Fibroblast of lung (primary cell): ENCODE data around the gene SPATS1. TPM values are rescaled to one million over a fixed set of nuclear protein-coding genes. Genes with fewer than 3 reads are reported as not detected.

ENCODE experiments used
- DNase-seq, 2 donors: peaks; one replicate each; pipeline versions ENCODE4 v3.0.0 to v3.0.0-alpha.2; 2010; ENCODE audit warnings: low read depth in 2 of 2
- H2AFZ ChIP-seq: 2 replicates; pipeline ENCODE4 v1.5.1; 2012; ENCODE audit warnings: low read length, control low read depth, inconsistent platforms
- H3K27ac ChIP-seq: 2 replicates; pipeline ENCODE4 v1.5.1; 2011; ENCODE audit warnings: low read length, control low read depth; ENCODE audit not compliant: insufficient read depth
- H3K27me3 ChIP-seq: 2 replicates; pipeline ENCODE4 v1.5.1; 2011; ENCODE audit warnings: mild to moderate bottlenecking, low read length; ENCODE audit not compliant: control insufficient read depth, insufficient read depth
- H3K36me3 ChIP-seq: 2 replicates; pipeline ENCODE4 v1.5.1; 2011; ENCODE audit warnings: low read length; ENCODE audit not compliant: control insufficient read depth, insufficient read depth
- H3K4me1 ChIP-seq: 2 replicates; pipeline ENCODE4 v1.5.1; 2011; ENCODE audit warnings: low read length; ENCODE audit not compliant: control insufficient read depth, insufficient read depth; ENCODE audit errors: extremely low read depth
- H3K4me2 ChIP-seq: 2 replicates; pipeline ENCODE4 v1.5.1; 2011; ENCODE audit warnings: low read length, control low read depth; ENCODE audit not compliant: insufficient read depth; ENCODE audit errors: extremely low read depth
- H3K4me3 ChIP-seq, 4 experiments: fragments of 200-600 bp in 1 of 4; sonication (generic) in 1 of 4; replicated peaks in 1 of 4; 2 replicates each; pipeline ENCODE4 v1.5.1; 2011 to 2016; ENCODE audit warnings: low read length in 4 of 4, low read depth in 3 of 4, mild to moderate bottlenecking in 3 of 4, control low read depth in 2 of 4, inconsistent platforms in 1 of 4, mixed read lengths in 1 of 4; ENCODE audit not compliant: insufficient read depth in 1 of 4; ENCODE audit errors: control extremely low read depth in 1 of 4
- H3K79me2 ChIP-seq: 2 replicates; pipeline ENCODE4 v1.5.1; 2012; ENCODE audit warnings: mild to moderate bottlenecking, low read length, inconsistent platforms; ENCODE audit not compliant: control insufficient read depth, insufficient read depth
- H3K9ac ChIP-seq: 2 replicates; pipeline ENCODE4 v1.5.1; 2011; ENCODE audit warnings: mild to moderate bottlenecking, low read length, control low read depth; ENCODE audit not compliant: insufficient read depth
- H3K9me3 ChIP-seq: 2 replicates; pipeline ENCODE4 v1.5.1; 2012; ENCODE audit warnings: low read depth, low read length; ENCODE audit not compliant: control insufficient read depth, insufficient read depth
- H4K20me1 ChIP-seq: 2 replicates; pipeline ENCODE4 v1.5.1; 2011; ENCODE audit warnings: low read length; ENCODE audit not compliant: control insufficient read depth, insufficient read depth; ENCODE audit errors: extremely low read depth
- CTCF ChIP-seq, 2 donors: IDR thresholded peaks in 1 of 2; conservative IDR thresholded peaks in 1 of 2; 1 replicate in 1 of 2; 2 replicates in 1 of 2; pipeline ENCODE4 v1.5.1; 2011 to 2012; ENCODE audit warnings: low read length in 2 of 2, control low read depth in 1 of 2, inconsistent platforms in 1 of 2, low read depth in 1 of 2, mild to moderate bottlenecking in 1 of 2
- EZH2 ChIP-seq: IDR thresholded peaks from 2 replicates; pipeline ENCODE4 v1.5.1; 2012; ENCODE audit warnings: low read length, control low read depth, mild to moderate bottlenecking; ENCODE audit errors: missing control alignments
- polyA plus RNA-seq, 2 donors: library from polyadenylated mRNA; depleted of rRNA in 1 of 2; stranded (reverse) in 1 of 2; unstranded in 1 of 2; fragments of >200 nt; gene quantifications; 2 replicates each; pipeline ENCODE4 v1.2.1, GENCODE V29; 2011 to 2012; ENCODE audit warnings: missing spikeins in 1 of 2
- total RNA-seq: library from RNA; depleted of rRNA; stranded (reverse); fragments of >200 nt; gene quantifications from 2 replicates; pipeline ENCODE4 v1.2.1, GENCODE V29; 2014

The SPATS1 gene
- total and polyA plus RNA-seq, 2 donors (not counting 1 experiment from before 2014, with no cell fraction given) = under 0.01 TPM; not detected in 1

- Histone ChIP-seq H3K9me3 (no peaks in the 10 kb centered on the region), H3K27ac (peak overlapping the region; percentile 96), H3K4me1 (peaks cover 7% of the 10 kb centered on the region), H2AFZ (peak overlapping the region; percentile 58), H4K20me1 (no peaks in the 10 kb centered on the region), H3K79me2 (peaks cover 35% of the 10 kb centered on the region), H3K4me3 (peak overlapping the region; percentile 87 to 97 (median 90)), H3K9ac (peak overlapping the region; percentile 97), H3K4me2 (peak overlapping the region; percentile 95), H3K27me3 (no peaks in the 10 kb centered on the region), H3K36me3 (peaks cover 5% of the 10 kb centered on the region)
- DNase-seq = no peak
- TF ChIP-seq EZH2 (no peak), CTCF (conservative IDR thresholded peaks at IDR 0.05 in 1 of 2, IDR thresholded peaks at IDR 0.05 in 1 of 2; ENCODE audit: low read depth in 1 of 2, low read length in 2 of 2) (no peak)
Measured at GRCh38 chr6:44388135-44388487, 45.7 kb downstream of the SPATS1 start.

- TF ChIP-seq CTCF (conservative IDR thresholded peaks at IDR 0.05 in 1 of 2, IDR thresholded peaks at IDR 0.05 in 1 of 2; ENCODE audit: low read depth in 1 of 2, low read length in 2 of 2) (no peak), EZH2 (no peak)
- H3K9ac ChIP-seq = no peak overlapping the region
- H3K27ac ChIP-seq = no peak overlapping the region
- H2AFZ ChIP-seq = no peak overlapping the region
- peak overlapping the region; percentile 95 for H3K4me2 ChIP-seq
- H3K9me3 ChIP-seq = no peaks in the 10 kb centered on the region
- H3K79me2 ChIP-seq = peaks cover 35% of the 10 kb centered on the region
- peaks cover 7% of the 10 kb centered on the region for H3K4me1 ChIP-seq
- peaks cover 8% of the 10 kb centered on the region for H3K36me3 ChIP-seq
- H3K4me3 ChIP-seq = peak overlapping the region; percentile 87 to 97 (median 90)
- no peaks in the 10 kb centered on the region for H3K27me3 ChIP-seq
- no peaks in the 10 kb centered on the region for H4K20me1 ChIP-seq
- no peak for DNase-seq
Measured at GRCh38 chr6:44388887-44389286, 46.4 kb downstream of the SPATS1 start.

- Histone ChIP-seq H3K4me3 (no peak overlapping the region), H3K27ac (no peak overlapping the region), H3K9ac (no peak overlapping the region), H3K4me2 (no peak overlapping the region), H4K20me1 (no peaks in the 10 kb centered on the region), H3K4me1 (peaks cover 7% of the 10 kb centered on the region), H2AFZ (no peak overlapping the region), H3K9me3 (no peaks in the 10 kb centered on the region), H3K79me2 (peaks cover 35% of the 10 kb centered on the region), H3K36me3 (peaks cover 8% of the 10 kb centered on the region), H3K27me3 (no peaks in the 10 kb centered on the region)
- no peak for DNase-seq
- TF ChIP-seq CTCF (conservative IDR thresholded peaks at IDR 0.05 in 1 of 2, IDR thresholded peaks at IDR 0.05 in 1 of 2; ENCODE audit: low read depth in 1 of 2, low read length in 2 of 2) (no peak), EZH2 (no peak)
Measured at GRCh38 chr6:44390158-44390683, 47.8 kb downstream of the SPATS1 start.

Other genes starting within 250 kb of the SPATS1 start
- gene MRPL14, start 215.2 kb upstream of the SPATS1 start, total RNA-seq = 53.7 and 60.6 TPM in 2 replicates
- gene MRPL14, start 215.2 kb upstream of the SPATS1 start, polyA plus RNA-seq = 36.2 and 51.9 TPM in 2 replicates
- 22.9 and 42.1 TPM in 2 replicates for gene TMEM63B, start 215.1 kb upstream of the SPATS1 start, total RNA-seq
- gene TMEM63B, start 215.1 kb upstream of the SPATS1 start, polyA plus RNA-seq = 32.2 and 47.6 TPM in 2 replicates
- not detected in 2 replicates for gene CAPN11, start 183.8 kb upstream of the SPATS1 start, total RNA-seq
- not detected in 2 replicates for gene CAPN11, start 183.8 kb upstream of the SPATS1 start, polyA plus RNA-seq
- not detected in 2 replicates for gene MYMX, start 125.7 kb upstream of the SPATS1 start, total RNA-seq
- not detected in 2 replicates for gene MYMX, start 125.7 kb upstream of the SPATS1 start, polyA plus RNA-seq
- 7.7 and 13.4 TPM in 2 replicates for gene SLC29A1, start 119.1 kb upstream of the SPATS1 start, total RNA-seq
- gene SLC29A1, start 119.1 kb upstream of the SPATS1 start, polyA plus RNA-seq = 21.9 and 43.6 TPM in 2 replicates
- gene HSP90AB1, start 95.5 kb upstream of the SPATS1 start, total RNA-seq = 449 and 452 TPM in 2 replicates
- 775 and 1,146 TPM in 2 replicates for gene HSP90AB1, start 95.5 kb upstream of the SPATS1 start, polyA plus RNA-seq
- 57.0 and 88.4 TPM in 2 replicates for gene SLC35B2, start 85.1 kb upstream of the SPATS1 start, total RNA-seq
- gene SLC35B2, start 85.1 kb upstream of the SPATS1 start, polyA plus RNA-seq = 89.4 and 94.1 TPM in 2 replicates
- gene NFKBIE, start 77.1 kb upstream of the SPATS1 start, total RNA-seq = 5.4 and 6.4 TPM in 2 replicates
- 1.6 and 3.7 TPM in 2 replicates for gene NFKBIE, start 77.1 kb upstream of the SPATS1 start, polyA plus RNA-seq
- gene TMEM151B, start 72.2 kb upstream of the SPATS1 start, total RNA-seq = under 0.01 TPM in 2 replicates
- gene TMEM151B, start 72.2 kb upstream of the SPATS1 start, polyA plus RNA-seq = not detected in 2 replicates
- 16.4 and 24.3 TPM in 2 replicates for gene AARS2, start 29.3 kb upstream of the SPATS1 start, total RNA-seq
- gene AARS2, start 29.3 kb upstream of the SPATS1 start, polyA plus RNA-seq = 3.4 and 5.5 TPM in 2 replicates
- gene CDC5L, start 45.1 kb downstream of the SPATS1 start, total RNA-seq = 22.5 and 23.9 TPM in 2 replicates
- gene CDC5L, start 45.1 kb downstream of the SPATS1 start, polyA plus RNA-seq = 18.7 and 19.4 TPM in 2 replicates